Measurements from ENCODE around the gene SDC1.

Gene SDC1

DNA sequence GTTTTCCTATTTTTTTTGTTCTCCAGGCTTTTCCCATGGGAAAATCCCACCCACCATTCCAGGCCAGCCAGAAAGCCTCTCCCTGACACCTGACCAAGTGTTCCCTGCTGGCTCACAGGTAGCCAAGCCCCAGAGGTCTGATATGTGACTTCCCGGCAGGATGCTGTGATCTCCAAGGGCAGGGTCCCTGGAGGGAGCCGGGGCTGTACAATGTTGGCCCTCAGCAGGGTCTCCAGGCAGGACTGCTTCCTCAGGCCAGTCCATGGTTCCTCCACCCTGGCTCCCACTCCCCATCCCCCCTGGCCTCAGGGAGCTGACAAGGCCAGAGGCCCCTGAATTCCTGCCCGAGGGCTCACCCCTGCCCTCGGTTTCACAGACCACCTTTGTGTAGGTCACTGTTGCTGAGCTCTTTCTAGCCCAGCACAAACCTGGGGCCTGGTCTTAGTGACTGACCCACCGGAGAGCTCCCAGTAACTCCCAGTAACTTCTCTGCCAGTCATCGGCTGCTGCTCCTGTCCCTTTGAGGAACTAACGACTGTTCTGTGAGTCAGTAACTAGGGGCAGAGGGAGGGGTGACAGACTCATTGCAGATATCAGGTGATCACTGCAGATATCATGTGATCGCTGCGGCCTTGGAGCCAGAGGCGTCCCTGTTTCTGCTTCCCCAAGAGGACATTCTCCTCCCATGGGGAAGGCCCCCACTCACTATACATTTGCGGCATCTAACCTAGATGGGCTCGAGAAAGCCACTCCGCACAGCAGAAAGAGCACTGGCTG lies 38.7 kb downstream of the SDC1 start:
- TF ChIP-seq, protein P1, sequence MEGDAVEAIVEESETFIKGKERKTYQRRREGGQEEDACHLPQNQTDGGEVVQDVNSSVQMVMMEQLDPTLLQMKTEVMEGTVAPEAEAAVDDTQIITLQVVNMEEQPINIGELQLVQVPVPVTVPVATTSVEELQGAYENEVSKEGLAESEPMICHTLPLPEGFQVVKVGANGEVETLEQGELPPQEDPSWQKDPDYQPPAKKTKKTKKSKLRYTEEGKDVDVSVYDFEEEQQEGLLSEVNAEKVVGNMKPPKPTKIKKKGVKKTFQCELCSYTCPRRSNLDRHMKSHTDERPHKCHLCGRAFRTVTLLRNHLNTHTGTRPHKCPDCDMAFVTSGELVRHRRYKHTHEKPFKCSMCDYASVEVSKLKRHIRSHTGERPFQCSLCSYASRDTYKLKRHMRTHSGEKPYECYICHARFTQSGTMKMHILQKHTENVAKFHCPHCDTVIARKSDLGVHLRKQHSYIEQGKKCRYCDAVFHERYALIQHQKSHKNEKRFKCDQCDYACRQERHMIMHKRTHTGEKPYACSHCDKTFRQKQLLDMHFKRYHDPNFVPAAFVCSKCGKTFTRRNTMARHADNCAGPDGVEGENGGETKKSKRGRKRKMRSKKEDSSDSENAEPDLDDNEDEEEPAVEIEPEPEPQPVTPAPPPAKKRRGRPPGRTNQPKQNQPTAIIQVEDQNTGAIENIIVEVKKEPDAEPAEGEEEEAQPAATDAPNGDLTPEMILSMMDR (IDR thresholded peaks at IDR 0.05), result no peak
- no peak overlapping the region for H3K27ac ChIP-seq
- no peak overlapping the region for H3K4me3 ChIP-seq

DNA sequence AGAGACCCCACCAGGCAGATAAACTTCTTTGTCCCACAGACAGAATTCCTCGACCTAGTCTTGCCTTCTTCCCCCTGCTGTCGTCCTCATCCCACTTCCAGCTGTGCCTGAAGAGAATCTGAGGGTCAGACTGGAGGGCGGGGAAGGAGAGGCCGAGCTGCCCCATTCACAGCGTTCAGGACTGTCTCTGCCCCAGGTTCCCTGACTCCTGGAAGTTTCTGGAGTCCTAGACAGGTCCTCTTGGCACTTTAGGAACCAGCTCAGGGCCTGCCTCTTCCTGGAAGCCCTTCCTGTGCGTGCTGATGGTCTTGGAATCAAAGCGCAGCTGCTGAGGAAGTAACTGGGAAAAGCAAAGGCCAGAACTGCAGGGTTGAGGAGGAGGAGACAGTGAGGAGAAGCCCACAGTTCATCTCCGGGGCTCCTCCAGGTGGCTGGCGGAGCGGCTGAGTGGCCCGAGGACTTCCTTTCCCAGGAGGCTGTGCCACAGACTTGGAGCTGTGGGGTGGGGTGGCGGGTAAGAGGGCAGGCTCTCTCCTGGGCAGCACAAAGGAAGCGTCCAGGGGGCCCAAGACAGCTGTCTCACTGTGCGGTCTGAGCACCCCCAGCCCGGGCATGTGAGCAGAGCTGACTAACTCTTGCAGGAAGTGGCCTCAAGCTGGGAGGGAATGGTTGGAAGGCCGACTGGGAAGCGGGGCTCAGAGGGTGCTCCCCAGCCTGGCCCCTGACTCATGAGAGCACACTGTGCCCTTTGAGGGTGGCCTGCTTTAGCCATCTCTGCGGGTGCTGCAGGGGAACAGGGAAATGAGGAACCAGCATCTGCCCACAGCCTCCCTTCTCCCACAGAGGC lies 39.5 kb downstream of the SDC1 start:
- no peak for DNase-seq (ENCODE audit: low spot score)
- Histone ChIP-seq H3K27ac (no peak overlapping the region), H3K4me3 (no peak overlapping the region)
- TF ChIP-seq, protein P1 (IDR thresholded peaks at IDR 0.05), result no peak

More for the DNA sequence above, 38.7 kb downstream of the SDC1 start:
- no peak for DNase-seq (ENCODE audit: low spot score)

DNA sequence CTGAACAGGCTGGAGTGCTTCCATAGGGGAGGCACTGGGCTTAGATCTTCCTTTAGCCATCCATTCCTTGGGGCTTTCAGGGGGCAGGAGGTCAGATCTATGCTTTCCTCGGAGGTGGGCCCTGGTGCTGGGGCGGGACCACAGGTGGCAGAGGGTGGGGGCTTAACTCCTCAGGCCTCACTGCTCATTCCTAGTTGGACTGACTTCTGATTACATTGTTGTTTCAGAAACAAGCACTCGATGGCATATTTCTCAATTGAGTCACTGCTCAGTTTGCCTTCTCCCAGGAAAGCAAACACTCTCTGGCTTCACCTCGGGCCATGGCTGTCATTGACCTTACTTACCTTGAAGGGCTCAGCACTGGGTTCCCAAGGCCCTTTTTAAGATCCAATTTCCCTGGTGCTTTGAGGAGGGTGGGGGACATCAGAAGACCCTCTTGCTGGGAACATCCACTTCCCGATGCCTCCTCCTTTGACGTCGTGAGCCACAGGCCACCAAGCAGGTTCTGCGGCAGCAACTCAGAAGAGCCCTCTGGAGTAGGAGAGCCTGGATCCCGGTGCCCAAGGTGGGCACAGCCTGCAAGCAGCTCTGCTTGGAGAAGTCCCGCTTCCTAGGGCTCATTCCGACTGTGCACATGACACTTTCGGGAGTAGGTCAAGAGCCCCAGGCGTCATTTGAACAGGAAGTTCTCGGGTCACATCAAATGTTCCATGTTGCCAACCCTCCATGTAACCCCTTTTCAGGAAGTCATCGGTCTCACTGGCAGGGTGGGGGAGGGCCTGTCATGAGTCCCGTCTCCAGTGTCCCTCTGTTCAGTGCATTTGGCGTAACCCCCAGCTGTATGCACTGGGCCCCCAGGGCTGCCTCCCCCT lies 40.6 kb downstream of the SDC1 start:
- TF ChIP-seq, protein P1 (IDR thresholded peaks at IDR 0.05), result no peak
- H3K4me3 ChIP-seq, result no peak overlapping the region
- no peak for DNase-seq (ENCODE audit: low spot score)
- H3K27ac ChIP-seq, result no peak overlapping the region

DNA sequence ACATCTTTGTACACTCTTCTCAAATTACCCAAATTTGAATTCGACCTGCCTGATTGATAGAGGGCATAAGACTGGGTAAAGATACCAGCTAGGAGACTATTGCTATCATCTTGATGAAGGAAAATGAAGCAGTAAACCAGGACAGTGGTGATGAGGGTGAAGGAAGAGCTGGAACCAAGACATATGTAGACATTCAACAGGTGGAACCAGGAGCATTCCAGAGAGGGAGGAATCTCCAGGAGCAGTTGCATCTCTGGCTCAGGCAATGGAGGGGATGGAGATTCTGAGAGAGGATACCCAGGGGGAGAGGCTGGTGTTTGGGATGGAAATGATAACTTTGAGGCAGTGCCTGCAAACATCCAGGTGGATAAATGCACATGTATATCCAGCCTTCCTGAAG lies 41.6 kb downstream of the SDC1 start:
- no peak overlapping the region for H3K27ac ChIP-seq
- DNase-seq (ENCODE audit: low spot score), result no peak
- no peak overlapping the region for H3K4me3 ChIP-seq
- TF ChIP-seq, protein P1 (IDR thresholded peaks at IDR 0.05), result no peak

DNA sequence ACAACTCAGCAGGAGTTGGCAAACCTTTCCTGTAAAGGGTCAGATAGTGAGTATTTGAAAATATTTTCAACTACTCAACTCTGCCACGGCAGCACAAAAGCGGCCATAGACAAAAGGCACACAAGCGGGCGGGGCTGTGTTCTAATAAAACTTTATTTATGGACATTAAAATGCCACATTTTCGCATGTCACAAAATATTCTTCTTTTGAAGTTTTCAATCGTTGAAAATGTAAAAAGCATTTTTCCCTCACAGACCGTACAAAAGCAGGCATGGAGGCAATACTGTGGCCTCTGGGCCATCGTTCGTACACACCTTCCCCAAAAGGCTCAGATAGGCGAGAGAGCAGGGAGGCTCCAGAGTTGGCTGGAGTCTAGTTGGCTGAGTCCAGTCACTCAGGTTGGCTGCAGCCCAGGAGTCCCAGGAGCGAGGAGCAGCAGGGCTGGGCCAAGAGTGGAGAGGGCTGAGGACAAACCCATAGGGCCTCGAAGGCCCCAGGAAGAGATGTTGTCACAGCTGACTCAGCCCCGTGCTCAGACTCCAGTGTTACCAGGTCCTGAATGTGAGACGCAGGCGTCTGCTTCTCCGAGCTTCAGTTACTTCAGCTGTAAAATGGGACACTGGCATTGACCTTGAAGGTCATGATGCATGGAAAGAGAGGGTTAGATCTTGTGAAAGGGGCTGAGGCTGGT lies 42.5 kb downstream of the SDC1 start:
- no peak overlapping the region for H3K27ac ChIP-seq
- DNase-seq (ENCODE audit: low spot score), result no peak
- TF ChIP-seq, protein P1 (IDR thresholded peaks at IDR 0.05), result no peak
- no peak overlapping the region for H3K4me3 ChIP-seq

DNA sequence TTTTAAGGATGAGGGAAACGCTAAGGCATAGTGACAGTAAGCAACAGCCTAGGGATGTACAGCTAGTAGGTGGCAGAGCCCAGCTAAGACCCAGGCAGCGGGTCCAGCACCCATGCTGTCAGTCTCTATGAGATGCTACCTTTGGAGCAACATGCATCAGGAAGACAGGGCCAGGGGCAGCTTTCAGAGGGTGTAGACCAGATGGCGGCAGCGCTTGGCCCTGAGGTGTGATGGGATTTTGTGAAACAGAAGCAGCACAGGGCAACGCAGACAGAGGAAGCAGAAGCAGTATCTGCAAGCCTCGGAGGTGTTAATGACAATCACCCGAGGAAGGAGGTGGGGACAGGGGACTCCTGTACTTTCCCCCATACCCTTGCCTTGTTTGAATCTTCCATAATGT lies 43.2 kb downstream of the SDC1 start:
- TF ChIP-seq, protein P1 (IDR thresholded peaks at IDR 0.05), result no peak
- DNase-seq (ENCODE audit: low spot score), result no peak
- no peak overlapping the region for H3K4me3 ChIP-seq
- H3K27ac ChIP-seq, result no peak overlapping the region
